HG02943 (cell line): ENCODE results near the gene ARSA.
"Not testable (repeated sequence)": the region's sequence is repeated elsewhere in the genome, so short reads cannot be mapped to it uniquely, and the experiment has no call there.

Source experiments
- ATAC-seq: cut with Tn5 transposase; IDR thresholded peaks from one replicate; pipeline ENCODE4 v1.9.1; 2021; ENCODE audit warnings: mild to moderate bottlenecking, low read depth, moderate library complexity; ENCODE audit not compliant: unreplicated experiment

ARSA gene

DNA sequence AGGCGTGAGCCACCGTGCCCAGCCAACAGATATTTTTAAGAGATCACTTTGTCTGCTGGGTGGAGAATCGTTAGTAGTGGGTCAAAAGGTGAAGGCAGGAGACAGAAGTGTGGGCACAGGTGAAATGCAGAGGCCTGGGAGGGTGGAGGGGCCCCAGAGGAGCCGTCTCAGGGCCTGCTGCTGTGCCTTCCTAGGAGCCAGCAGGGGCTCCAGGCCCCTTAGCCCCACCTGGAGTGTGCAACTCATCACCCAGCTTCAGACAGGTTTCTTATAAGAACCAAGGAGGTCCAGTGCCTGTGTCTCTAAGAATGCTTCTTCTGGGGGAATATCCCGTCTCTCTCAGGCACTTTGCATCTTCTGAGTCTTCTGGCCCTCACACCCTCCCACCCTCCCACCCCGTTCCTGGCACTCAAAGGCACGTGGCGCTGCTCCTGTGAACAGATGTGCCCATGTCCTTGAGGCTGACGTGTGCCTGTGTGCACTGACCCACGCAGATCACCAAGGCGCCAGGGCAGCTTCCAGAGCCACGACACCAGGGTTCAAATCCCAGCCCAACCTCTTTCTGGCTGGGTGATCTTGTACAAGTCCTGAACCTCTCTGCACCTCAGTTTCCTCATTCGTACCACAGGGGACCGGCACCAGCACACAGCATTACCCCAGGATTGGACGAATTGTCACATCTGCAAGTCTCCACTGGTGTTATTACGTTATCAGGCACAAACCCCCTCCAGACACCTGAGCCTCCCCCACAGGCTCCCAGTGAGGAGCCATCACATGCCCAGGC lies 3.4 kb downstream of the ARSA start:
- no peak for ATAC-seq

GRCh38 chr22:50622723-50623327 lies 5.1 kb downstream of the ARSA start:
- no peak for ATAC-seq

DNA sequence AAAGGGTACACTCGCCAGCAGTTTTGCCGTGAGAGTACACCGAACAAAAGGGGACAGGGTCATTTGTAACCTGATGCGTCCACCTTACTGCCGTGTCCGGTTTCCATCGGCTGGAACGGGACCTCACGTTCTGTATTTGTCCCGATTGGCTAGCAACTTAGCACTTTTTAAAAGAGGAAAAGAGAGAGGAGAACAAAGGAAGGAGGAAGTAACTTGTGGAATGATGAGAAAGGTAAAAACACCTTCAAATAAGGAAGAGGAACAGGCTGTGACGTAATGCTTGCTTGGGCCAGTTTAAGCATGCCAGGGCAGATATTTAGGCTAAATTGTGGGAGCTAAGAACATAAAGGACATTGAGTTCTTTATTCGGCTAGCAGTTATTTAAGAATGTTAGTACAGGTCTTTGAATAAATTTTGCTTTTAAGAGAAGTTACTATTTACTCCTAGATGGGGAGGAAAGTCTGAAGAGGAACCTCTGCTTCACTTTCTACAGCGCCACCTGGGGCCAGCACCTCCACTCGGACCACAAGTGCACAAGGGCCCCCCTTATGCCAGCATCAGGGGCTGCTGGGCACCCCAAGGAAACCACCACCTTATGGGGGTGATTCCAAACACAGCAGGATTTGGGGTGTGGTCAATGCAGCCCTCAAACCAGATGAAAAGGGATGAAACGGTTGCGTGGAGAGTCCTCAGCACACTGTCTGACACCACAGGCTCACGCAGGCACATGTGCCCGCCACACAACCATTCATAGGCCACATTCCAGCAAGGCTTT lies 5.8 kb downstream of the ARSA start:
- ATAC-seq, result no peak

DNA sequence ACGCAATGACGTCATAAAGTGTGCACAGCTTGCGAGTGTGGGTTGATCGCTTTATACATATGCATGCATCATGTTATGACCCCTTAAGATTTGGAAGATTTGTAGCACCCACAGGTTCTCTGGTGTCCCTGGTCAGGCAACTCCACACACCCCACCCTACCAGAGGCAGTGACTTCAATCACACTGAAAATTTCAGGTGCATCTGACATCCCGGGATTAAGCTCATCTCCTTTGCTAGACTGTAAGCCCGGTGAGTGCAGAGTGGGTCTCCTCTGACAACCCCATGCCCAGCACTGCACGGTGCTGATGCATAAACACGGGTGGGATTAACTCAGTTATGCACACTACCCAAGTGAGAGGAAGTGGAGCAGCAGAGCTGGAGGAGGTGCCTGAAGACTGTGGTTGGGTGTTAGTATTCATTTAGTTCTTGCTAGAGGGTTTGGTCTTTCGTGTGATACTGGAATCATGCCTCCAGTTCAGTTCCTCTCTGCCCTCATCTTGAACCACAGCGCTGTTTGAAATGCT lies 6.5 kb downstream of the ARSA start:
- ATAC-seq, result peak; percentile 39

DNA sequence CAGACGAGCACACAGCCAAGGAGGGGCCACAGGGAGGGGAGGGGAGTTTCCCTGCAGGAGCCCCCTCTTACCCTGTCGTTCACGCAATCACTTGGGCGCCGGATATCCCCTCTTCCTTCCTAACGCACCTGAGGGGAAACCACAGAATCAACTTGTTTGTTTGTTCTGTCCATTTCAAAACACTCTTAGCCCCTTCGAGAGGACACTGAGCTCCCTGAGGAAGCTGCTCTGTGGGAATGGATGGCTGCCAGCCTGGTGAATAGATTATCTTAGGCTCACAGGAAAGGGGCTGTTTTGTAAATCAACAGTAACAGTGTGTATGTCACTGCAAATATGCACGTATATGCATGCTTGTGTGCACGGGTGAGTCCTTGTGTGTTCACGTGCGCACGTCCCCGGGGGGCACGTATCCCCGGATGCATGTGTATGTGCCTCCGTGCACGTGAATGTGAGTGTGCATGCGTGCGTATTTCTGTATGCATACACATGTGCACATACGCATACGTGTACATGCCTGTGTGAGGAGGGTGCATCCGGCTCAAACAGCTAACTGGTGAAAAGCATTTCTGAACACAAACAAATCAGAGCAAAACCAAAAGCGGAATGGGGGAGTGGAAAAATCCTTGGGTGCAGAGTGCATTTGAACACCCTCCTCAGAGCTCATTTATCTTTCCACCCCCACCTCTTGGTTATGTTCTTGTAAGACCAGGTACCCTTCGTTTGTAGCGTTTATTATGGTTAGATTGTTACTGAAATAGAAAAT lies 7.2 kb downstream of the ARSA start:
- peak; percentile 59 for ATAC-seq

GRCh38 chr22:50614296-50614695 lies 13.7 kb downstream of the ARSA start:
- not testable (repeated sequence) for ATAC-seq

DNA sequence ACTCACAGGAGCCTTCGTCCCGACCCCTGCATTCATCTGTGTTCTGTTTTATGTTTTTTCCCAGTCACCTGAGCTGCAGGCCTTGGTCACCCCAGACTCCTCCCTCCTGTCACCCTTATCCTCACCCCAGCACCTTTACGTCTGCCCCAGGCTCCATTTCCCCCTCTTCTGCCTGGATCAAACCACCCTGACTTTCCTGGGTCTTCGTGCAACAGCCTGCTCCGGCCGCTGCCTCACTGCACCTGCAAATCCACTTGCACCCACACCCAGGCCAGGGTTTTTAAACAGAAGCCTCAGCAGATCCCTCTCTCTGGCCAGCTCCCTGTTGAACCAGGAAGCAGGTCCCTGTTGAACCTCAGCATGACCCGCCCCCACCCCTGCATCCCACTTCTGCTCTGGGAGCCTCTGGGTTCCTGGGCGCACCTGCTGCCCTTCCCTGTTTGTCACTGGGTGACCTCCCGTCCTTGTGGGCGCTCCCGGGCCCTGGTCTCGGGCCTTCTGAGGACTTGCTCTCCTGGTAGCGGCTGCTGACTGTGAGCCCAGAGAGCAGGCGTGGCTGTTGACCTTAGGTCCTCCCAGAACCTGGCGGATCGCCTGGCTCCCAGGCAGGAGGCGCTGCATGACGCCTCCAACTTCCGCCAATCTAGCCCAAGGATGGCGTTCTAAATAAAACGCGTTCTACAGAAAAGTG lies 14.5 kb downstream of the ARSA start:
- ATAC-seq, result no peak

GRCh38 chr22:50612528-50613221 lies 15.3 kb downstream of the ARSA start:
- ATAC-seq, result no peak

GRCh38 chr22:50612168-50612527 lies 15.8 kb downstream of the ARSA start:
- ATAC-seq, result no peak

DNA sequence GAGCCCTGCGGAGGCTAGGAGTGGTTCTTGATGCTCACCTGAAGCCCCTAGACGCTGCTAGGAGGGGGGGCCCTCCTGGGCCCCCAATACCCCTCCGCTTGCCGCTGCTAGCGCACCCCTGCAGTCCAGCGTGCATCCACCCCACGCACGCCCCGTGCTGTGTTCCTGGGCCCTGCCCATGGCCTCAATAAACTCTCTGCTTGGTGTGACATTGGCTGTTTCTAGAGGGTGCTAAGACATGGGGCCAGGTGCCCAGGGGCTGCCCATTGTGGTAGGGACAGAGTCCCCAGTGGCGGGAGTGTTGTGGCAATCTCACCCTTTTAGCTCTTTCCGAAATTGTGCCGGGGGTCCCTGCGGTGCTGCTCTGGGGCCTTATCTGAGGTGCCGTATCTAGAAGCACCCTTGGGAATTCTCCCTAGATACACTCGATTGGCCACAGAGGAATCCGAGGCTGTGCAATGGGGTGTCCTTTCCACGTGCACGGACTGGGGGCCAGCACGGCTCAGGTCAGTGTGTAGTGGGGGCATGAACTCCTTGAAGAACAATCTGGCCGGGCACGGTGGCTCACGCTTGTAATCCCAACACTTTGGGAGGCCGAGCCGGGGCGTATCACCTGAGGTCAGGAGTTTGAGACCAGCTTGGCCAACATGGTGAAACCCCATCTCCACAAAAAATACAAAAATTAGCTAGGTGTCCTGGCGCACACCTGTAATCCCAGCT lies 16.5 kb downstream of the ARSA start:
- ATAC-seq, result no peak

- no peak for ATAC-seq
Observed at GRCh38 chr22:50610581-50610980, 17.4 kb downstream of the ARSA start.

- no peak for ATAC-seq
Observed at GRCh38 chr22:50610041-50610451, 17.9 kb downstream of the ARSA start.

- ATAC-seq, result no peak
Observed at GRCh38 chr22:50609599-50609998, 18.4 kb downstream of the ARSA start.

DNA sequence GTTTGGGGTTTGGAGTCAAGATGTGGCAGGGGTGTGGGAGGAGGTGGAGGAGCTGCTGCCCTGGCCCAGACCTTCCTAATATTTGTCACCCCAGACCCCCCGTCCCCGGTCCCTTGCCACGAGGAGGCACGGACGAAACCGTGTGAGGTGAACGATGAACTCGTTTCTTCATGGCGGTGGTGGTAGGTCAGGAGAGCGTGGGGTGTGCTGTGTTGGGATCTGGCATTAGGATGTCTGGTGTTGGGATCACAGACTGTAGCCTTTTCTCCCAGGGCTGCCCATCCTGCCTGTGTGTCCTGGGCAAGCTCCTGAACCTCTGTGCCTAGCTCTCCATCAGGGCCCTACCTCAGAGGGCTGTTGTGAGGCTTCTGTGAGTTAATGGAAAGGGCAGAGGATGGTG lies 19.0 kb downstream of the ARSA start:
- no peak for ATAC-seq

GRCh38 chr22:50608058-50608840 lies 19.7 kb downstream of the ARSA start:
- not testable (repeated sequence) for ATAC-seq

GRCh38 chr22:50607659-50608020 lies 20.3 kb downstream of the ARSA start:
- no peak for ATAC-seq

DNA sequence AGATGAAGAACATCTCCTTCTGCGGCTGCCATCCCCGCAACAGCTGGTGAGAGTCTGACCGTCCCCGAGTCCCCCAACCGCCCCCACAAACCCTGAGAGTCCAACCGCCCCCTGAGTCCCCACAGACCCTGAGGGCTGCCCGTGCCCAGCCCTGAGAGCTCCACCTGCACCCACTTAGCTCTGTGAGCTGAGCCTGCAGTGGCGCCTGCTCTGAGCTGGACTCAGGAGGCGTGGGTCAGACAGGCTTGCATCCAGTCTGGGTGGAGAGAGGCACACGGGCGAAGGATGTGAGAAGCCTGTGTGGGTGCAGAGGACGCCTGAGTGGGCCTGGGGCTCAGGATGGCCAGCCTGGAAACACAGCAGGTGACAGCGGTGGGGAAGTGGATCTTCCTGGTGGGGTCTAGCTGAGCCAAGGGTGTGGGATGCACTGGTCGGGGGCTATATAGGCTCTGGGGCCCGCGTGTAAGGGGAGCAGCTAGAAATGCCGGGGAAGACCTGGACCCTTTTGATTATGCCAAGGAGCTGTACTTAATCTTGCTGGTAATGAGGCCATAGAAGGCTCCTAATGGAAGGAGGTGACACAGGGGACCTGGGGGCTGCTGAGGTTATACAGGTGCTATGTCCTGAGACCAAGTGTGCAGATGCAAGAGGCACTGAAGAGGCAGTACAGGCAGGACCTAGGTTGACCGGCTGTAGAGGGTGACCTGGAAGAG lies 20.9 kb downstream of the ARSA start:
- ATAC-seq, result no peak
